Amniotic stem cell (primary cell): ENCODE data around the gene MEF2A.
A peak's percentile ranks its signal among the peaks of the same experiment; 100 is the strongest.

Experiments
- DNase-seq: peaks from one replicate; lab custom pipeline; 2025; lab: John Stamatoyannopoulos, UW

The MEF2A gene

GRCh38 chr15:99706557-99707303, 140.9 kb downstream of the MEF2A start:
- no peak for DNase-seq

- DNase-seq: no peak
Measured at GRCh38 chr15:99707473-99708270, 141.9 kb downstream of the MEF2A start.

- peak; percentile 78 for DNase-seq
Measured at GRCh38 chr15:99708563-99708962, 142.8 kb downstream of the MEF2A start.

GRCh38 chr15:99709243-99709986, 143.6 kb downstream of the MEF2A start:
- no peak for DNase-seq

GRCh38 chr15:99711625-99712024, 145.8 kb downstream of the MEF2A start:
- no peak for DNase-seq

- no peak for DNase-seq
Measured at GRCh38 chr15:99712415-99712814, 146.6 kb downstream of the MEF2A start.

DNA sequence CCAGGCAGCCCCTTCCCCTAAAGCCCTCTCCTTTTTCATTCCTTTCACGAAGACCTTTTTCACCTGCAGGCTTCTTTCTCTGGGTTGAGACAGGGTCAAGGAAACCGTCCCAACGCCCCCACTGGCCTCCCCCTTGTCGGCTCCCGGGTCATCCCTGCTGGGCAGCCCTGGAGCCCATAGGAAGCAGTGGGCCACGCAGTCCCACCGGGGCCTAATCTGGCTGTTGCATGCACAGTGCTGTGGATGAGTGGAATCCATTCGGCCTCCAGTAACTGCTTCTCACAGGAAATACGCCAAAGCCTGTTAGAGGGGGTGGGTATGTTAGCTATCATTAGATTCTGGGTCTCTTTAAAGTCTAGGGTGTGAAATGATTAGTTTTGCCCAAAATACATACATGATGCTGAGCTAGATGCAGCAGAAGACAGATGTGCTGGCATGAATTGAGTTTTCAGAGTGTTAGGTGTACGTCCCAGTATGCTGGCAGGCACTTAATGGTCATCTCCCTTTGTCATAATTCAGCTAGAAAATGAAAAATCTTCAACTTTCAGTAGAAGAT, 150.8 kb downstream of the MEF2A start:
- no peak for DNase-seq

GRCh38 chr15:99717161-99718009, 151.6 kb downstream of the MEF2A start:
- no peak for DNase-seq

DNA sequence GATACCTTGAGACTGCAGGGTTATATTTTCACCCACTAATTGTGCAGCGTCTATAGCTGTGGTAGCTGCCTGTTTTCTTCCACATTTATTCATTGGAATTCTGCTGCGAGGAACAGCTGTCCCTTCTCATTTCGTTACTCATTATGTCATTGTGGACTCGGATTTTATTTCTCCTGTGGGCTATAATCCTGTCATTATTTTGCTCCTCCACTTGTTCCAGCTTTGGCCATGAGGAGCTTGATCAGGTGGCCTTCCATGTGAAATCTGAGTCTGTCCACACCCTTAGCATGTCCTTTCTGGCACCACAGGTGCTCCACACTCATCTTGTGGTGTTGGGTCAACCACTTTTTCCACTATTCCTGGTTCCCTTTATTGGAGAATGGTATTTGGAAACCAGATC, 152.6 kb downstream of the MEF2A start:
- DNase-seq: no peak

DNA sequence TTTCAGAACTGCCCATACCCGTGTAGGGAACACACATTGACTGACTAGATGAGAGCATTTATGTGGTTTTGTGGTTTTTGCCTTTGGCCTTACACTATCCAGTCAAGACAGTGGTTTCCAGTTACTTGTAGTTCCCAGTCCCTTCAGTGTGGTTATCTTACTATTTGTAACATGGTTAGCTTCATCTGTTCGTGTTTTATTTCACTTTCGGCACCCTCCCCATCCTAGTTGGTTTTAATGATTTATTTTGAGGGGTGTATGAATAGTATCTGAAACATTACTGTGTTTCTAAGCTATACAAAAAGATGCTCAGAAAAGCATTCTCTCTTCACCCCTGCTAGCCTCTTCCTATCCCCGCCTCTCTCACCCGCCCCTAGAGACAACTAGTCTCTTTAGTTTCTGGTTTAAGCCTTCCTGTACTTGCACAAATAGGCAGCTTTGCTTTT, 153.3 kb downstream of the MEF2A start:
- DNase-seq: no peak

- no peak for DNase-seq
Measured at GRCh38 chr15:99720533-99720932, 154.7 kb downstream of the MEF2A start.

DNA sequence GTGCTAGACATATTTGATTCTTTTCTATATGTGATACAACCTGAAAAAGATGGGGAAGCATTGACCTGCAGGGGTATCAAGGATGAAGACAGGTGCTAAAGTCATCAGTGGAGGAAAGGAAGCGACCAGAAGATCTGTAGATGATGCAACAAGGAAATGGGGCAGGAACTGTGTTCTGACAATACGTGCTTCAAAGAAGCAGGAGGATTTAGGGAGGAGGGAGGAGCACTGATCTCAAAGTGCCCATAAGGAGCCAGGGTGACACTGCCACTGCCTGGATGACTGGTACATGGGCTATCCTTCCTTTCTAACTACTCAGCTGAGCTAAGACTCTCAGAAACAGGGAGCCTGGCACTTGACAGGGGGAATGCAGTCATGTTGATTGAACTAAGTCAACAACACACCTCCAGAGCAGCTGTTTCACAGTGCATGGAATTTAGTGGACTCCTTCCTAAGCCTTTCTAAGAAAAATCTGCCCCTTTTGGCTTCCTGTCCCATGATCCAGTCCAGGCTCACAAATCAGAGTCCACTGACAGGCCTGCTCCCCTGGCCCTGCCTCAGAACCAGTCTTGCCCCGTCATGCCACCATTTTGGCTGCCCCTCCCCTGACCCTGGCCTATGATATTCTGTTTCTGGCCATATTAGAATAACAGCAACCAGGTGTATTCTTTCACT, 155.5 kb downstream of the MEF2A start:
- DNase-seq: no peak

- DNase-seq: no peak
Measured at GRCh38 chr15:99721896-99722295, 156.1 kb downstream of the MEF2A start.

DNA sequence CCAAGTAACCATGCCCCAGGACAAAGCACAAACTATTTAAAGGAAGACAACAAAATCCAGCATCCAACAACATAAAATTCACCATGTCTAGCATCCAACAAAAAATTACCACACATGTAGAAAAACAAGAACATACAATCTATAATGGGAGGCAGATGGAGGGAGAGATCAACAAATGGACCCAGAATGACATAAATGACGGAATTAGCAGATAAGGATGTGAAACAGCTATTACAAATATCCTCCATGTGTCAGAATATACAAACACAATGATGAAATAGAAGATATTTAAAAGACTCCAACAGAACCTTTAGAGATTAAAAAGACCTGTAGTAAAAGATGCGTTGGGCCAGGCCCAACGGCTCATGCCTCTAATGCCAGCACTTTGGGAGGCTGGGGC, 156.6 kb downstream of the MEF2A start:
- no peak for DNase-seq

GRCh38 chr15:99726333-99726732, 160.5 kb downstream of the MEF2A start:
- no peak for DNase-seq

DNA sequence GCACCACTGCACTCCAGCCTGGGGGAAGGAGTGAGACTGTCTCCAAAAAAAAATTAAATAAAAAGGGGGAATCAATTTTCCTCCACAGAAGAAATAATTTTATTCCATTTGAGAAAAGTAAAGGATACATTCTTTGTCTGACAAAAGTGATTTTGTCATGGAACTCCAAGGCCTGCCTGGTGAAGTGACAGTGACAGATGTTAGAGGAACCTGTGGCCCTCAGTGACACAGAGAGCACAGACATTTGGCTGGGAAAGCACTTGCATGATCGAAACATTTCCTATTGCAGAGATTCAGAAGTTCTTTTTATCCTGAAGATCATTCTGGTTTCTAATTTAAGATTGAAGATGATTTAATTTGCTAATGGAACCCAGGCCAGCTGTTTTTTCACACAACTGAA, 161.5 kb downstream of the MEF2A start:
- DNase-seq: no peak

GRCh38 chr15:99727733-99728132, 161.9 kb downstream of the MEF2A start:
- no peak for DNase-seq

- DNase-seq: no peak
Measured at GRCh38 chr15:99728916-99729315, 163.1 kb downstream of the MEF2A start.

DNA sequence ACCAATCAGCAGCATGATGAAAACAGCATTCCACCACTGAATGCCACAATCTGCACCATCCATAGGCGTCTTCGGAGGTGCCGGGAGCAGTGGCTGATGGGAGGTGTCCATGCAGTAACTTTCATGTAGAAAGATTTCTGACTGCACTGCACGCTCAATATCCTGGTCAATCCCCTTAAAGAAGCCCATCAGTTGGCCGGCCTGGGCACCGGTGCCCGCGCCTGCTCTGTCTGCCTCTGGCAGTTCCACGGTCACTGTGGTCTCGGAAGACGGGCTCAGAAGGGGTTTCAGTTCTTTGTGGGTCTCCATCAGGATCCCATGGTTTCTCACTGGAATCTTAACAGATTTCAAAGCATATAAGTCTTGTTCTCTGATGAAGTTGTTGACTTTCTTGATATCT, 163.5 kb downstream of the MEF2A start:
- DNase-seq: no peak

DNA sequence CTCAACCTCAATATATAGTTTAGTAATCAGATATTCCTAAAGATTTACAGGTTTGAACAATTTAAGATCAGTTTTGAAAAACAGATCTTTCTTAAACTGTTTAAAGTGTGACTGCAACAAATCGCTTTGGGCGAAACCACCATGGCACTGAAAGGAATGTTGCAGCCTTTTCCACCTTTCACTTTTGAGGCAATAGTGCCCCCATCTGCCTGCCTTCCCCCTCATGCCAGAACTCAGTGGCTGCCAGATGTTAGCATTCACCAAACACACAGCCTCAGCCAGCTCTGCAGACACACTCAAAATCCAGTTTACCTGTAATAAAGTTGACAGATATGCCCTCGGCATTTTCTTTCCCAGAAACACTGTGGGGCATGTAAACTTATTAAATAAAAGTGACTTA, 164.1 kb downstream of the MEF2A start:
- DNase-seq: no peak
